T-helper 1 cell (primary cell): ENCODE measurements around the gene IGFL4.

Source experiments
- DNase-seq, 5 donors: peaks; one replicate each; pipeline ENCODE4 v3.0.0-alpha.2; 2012 to 2020

IGFL4 gene

GRCh38 chr19:46060012-46060411 lies 19.2 kb upstream of the IGFL4 start:
- no peak for DNase-seq

DNA sequence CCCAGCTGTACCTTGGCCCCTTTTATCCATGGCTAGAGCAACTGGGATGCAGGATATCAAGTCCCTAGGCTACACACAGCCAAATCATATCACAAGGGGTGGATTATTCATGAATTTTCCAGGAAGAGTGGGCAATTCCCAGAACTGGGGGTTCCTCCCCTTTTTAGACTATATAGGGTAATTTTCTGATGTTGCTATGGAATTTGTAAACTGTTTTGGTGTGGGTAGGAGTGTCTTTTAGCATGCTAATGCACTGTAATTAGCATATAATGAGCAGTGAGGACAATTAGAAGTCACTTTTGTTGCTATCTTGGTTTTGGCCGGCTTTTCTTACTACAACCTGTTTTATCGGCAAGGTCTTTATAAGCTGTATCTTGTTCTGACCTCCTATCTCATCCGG lies 18.0 kb upstream of the IGFL4 start:
- DNase-seq, result no peak

DNA sequence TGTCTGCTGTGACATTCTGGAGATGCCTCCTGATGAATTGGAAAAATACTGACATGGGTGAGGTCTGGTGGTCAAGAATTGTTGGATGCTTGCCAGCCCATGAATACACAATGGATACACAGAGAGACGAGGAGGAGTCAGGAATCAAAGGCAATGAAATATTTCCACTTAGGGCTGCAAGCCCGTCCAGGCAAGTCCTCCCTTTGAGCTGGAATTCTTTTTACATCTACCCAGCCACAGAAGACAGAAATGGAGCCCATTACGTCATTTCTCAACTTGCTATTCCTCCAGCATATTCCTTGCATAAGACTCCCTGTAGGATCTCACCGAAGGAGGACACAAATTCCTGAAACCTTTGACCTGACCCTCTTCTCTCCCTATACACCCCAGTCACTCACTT lies 15.7 kb upstream of the IGFL4 start:
- DNase-seq, result no peak

- no peak for DNase-seq
Measured at GRCh38 chr19:46052896-46053295, 12.1 kb upstream of the IGFL4 start.

- DNase-seq, result no peak
Measured at GRCh38 chr19:46049597-46049996, 8.8 kb upstream of the IGFL4 start.

DNA sequence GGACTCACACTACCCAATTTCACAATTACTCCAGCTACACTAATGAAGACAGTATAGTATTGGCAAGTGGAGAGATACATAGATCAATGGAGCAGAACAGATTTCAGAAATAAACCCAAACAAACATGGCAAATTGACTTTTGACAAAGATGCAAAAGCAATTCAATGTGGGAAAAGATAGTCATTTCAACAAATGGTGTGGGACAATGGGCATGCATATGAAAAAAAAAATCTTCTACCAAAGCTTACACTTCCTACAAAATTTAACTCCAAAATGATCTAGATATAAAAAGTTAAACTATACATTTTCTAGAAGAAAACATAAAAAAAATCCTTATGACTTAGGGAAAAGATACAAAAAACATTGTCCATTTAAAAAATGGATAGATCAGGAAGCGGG lies 2.7 kb upstream of the IGFL4 start:
- no peak for DNase-seq

GRCh38 chr19:46042252-46042883 lies 1.6 kb upstream of the IGFL4 start:
- no peak for DNase-seq

- DNase-seq, result no peak
Measured at GRCh38 chr19:46040125-46040524, 677 bp downstream of the IGFL4 start.

- DNase-seq, result no peak
Measured at GRCh38 chr19:46036744-46037128, 4.1 kb downstream of the IGFL4 start.

DNA sequence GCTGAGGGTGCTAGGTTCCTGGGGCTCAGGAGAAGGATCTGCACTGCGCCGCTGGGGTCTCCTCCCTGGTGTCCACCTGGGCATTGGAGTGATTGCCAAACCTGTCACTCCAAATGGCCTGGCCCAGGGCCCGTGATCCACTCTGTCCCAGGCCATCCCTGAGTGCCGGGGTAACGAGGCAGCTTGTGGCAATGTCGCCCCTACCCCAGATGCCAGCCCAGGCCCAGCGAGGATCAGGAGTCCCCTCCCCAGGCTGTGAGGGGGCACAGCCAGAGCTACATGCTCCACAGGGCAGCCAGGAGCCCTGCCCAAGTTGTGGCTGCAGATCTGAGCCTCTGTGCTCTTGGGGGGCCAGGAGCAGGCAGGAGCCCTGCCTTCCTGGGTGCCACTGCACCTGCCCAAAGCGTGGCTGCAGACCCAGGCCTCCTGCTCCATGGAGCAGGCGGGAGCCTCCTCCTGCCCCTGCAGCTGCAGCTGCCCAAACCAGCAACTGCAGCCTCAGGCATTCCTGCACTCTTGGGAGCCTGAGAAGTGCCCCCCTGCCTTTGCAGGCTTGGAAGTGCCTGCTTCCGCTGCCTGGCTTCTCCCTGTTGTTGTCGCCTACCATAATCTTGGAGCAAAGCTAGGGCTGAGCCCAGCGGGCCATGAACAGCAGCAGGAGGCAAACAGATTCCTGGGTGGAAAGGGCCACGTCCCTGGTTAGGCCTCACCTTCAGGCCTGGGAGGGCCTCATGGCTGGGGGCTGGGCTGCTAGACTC lies 4.6 kb downstream of the IGFL4 start:
- DNase-seq, result no peak

GRCh38 chr19:46035546-46035945 lies 5.3 kb downstream of the IGFL4 start:
- DNase-seq, result no peak

DNA sequence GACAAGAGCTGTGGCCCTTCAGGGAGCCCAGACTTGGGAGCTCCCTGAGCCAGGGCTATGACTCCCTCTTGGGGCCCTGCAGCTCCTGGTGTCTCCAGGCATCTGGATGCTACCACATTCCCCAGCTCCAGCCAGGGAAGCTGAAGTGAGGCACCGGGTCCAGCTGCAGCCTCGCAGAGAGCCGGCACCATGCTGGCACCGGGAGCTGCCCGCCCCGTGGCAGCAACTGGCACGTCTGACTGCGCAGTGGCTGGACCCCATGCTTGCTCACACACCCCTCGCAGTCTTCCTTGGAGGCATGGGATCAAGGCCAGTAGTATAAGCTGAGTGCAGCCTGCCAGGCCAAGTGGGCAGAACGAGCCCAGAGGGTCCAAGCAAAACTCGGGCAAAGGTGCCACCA lies 7.4 kb downstream of the IGFL4 start:
- no peak for DNase-seq

DNA sequence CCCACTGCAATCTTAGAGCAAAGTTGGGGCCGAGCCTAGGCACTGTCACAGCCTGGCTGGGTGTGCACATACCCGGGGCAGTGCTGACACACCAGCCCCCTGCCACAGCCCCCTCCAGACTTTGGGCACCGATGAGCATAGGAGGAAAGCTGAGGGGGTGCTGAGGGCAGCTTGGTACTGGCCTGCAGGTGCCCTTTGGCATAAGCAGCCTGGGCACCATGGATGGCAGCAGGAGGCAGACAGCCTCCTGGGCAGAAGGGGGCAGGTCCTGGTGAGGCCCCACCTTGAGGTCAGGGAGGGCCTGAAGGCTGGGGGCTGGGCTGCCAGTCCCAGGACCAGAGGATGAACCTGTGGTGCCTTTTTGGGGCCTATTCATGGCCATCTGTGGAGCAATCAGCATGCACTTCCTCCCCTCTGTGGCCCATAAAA lies 8.2 kb downstream of the IGFL4 start:
- no peak for DNase-seq

- no peak for DNase-seq
Measured at GRCh38 chr19:46031781-46032596, 8.8 kb downstream of the IGFL4 start.

- DNase-seq, result no peak
Measured at GRCh38 chr19:46030812-46031550, 9.8 kb downstream of the IGFL4 start.

DNA sequence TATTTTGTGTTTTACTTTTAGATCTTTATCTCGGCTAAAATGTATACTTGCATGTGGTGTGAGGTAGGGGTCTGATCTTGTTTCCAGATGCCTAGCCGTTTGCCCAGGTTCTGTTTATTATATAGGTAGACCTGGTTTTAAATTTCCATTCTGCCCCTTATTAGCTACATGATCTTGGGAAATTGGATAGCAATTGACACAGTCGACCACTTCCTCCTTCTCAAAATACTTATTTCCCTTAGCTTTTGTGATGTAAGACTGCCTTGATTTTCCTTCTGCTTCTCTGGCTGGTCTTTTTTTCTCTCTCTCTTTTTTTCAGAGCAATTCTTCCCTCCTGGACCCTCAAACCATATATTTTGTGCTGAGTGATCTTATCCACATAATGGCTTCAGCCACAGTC lies 15.0 kb downstream of the IGFL4 start:
- DNase-seq, result no peak

DNA sequence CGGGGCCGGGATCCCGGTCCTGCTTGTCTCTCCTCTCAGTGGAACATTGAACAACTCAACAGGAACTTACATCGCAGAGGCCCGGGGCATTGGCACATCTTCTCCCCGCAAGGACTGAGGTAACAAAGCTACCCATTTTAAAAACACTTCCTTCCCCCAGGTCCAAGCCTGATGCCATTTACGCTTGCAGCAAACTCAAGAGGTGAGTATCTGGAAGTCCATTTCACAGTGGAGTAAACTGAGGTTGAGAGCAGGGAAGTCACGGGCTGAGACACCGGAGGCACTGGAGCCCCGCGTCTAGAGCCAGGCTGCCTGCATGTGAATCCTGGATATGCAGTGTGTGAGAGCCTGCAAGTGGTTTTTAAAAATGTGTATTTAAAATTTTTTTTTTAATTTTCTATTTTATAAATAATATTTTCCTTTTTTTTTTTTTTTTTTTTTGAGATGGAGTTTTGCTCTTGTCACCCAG lies 17.5 kb downstream of the IGFL4 start:
- DNase-seq, result no peak

- DNase-seq, result no peak
Measured at GRCh38 chr19:46022431-46023310, 18.1 kb downstream of the IGFL4 start, which contains the start of gene PGLYRP1. Gene PGLYRP1, minus strand, starts transcription at chr19:46023053. Its CDS starts 32 bp downstream, at chr19:46023021.

DNA sequence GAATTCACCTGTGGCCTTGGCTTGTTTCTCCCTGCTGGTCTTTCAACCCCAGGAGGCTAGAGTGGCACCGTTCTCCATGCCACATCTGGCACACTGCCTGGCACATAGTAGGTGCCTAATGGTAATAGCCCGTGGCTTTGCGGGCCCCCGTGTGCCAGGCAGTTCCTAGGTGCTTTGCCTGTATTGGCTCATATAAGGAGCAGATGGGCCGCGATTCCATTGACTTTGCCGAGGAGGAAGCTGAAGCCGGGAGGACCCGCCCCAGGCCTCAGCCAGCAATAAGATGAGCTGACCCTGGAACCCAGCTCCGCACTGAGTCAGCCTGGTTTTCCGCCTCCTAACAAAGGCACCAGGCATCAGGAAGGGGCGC lies 18.8 kb downstream of the IGFL4 start:
- no peak for DNase-seq

DNA sequence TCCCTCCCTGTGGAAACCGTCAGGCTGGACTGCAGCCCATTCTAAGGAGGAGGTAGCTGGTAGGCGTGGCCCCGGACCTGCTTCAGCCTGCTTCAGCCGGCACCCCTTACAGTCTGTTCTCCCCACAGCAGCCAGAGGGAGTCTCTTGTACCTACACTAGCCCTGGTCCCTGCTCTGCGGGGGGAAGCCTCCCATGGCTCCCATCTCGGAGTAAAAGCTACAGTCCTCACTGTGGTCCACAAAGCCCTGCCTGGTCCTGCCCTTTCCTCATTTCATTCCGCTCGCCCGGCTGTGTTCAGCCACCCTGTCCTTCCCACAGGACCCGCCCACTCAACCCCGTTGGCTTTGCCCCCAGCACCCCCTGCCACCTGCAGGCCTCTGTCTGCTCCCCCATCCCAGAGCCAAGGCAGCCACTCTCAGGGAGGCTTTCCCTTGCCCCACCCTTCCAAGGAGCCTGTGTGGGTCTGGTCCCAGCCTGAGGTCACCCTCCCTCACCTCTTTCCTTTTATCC lies 19.2 kb downstream of the IGFL4 start:
- DNase-seq, result no peak

- DNase-seq, result no peak
Measured at GRCh38 chr19:46020819-46021125, 20.0 kb downstream of the IGFL4 start.

GRCh38 chr19:46019270-46019669 lies 21.5 kb downstream of the IGFL4 start:
- no peak for DNase-seq
